Activated CD8-positive, alpha-beta T cell treated with anti-CD3 and anti-CD28 coated beads for 36 hours (primary cell): ENCODE measurements around the gene ARHGAP31. TPM values are rescaled to one million over a fixed set of nuclear protein-coding genes. Genes with fewer than 3 reads are reported as not detected.

Source experiments
- ATAC-seq: fragments of 200-7000 bp; cut with Tn5 transposase; one replicate; pipeline ENCODE4 v1.10.0; 2021; ENCODE audit warnings: mild to moderate bottlenecking, moderate library complexity
- CTCF ChIA-PET: fragments of 350-600 bp; sonication (Branson Sonifier 250); formaldehyde crosslinking; loops from one replicate; lab custom pipeline; 2021; ENCODE audit warnings: antibody characterized with exemption; lab: Charles Lee
- POLR2A ChIA-PET: fragments of 350-600 bp; sonication (Branson Sonifier 250); formaldehyde crosslinking; loops from one replicate; lab custom pipeline; 2021; ENCODE audit warnings: antibody characterized with exemption; lab: Charles Lee
- DNase-seq: peaks from one replicate; pipeline ENCODE4 v3.0.0-alpha.2; 2020
- H3K27ac Mint-ChIP-seq: one replicate; pipeline ENCODE4 v1.8.0; 2021; ENCODE audit warnings: mild to moderate bottlenecking, mixed read lengths
- H3K27me3 Mint-ChIP-seq: one replicate; pipeline ENCODE4 v1.8.0; 2021; ENCODE audit warnings: mixed read lengths
- H3K36me3 Mint-ChIP-seq: one replicate; pipeline ENCODE4 v1.8.0; 2021; ENCODE audit warnings: low read depth, mixed read lengths
- H3K4me1 Mint-ChIP-seq: one replicate; pipeline ENCODE4 v1.8.0; 2021; ENCODE audit warnings: low read depth, mixed read lengths
- H3K4me3 Mint-ChIP-seq: one replicate; pipeline ENCODE4 v1.8.0; 2021; ENCODE audit warnings: mild to moderate bottlenecking, moderate library complexity, mixed read lengths
- H3K9me3 Mint-ChIP-seq: one replicate; pipeline ENCODE4 v1.8.0; 2021; ENCODE audit warnings: mixed read lengths
- intact Hi-C: fragments of 100-400 bp; cut with micrococcal nuclease; formaldehyde crosslinking; loops from one replicate; pipeline ENCODE4 v1.10.0; 2022
- total RNA-seq, 2 experiments: library from RNA; stranded (reverse); gene quantifications; one replicate each; pipeline ENCODE4 v1.2.3, GENCODE V29; 2021
- TF ChIP-seq, protein P1 (sequence below): fragments of 200-600 bp; IDR thresholded peaks from one replicate; pipeline ENCODE4 v1.8.0; 2022; ENCODE audit warnings: antibody characterized with exemption, mild to moderate bottlenecking

The ARHGAP31 gene
- total RNA-seq, 2 experiments from 2014 or later: 6.6 to 8.0 TPM

DNA sequence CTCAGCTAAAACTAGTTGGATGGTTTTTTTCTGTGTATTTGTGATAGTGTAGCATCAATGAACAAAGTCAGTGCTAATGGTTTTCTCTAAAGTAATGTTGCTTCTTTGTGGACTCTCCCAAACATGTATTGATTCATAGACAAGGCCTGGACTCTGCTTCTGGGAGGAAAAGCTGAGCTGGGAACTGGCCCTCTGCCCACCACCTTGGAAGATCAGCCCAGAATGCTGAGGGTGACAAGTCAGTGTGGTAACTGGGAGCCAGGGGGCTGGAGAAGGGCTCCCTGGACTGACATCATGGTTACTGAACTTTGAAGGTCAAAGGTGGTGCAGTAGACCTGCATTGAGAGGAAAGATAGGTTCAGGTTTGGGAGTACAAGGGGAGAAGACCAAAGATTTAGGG, 3.0 kb downstream of the ARHGAP31 start:
- ATAC-seq: no peak
- Mint-ChIP-seq H3K4me3 (no peak overlapping the region), H3K4me1 (peaks cover 59% of the 10 kb centered on the region), H3K9me3 (no peaks in the 10 kb centered on the region), H3K36me3 (peaks cover 11% of the 10 kb centered on the region), H3K27ac (no peak overlapping the region), H3K27me3 (no peaks in the 10 kb centered on the region)
- ChIA-PET CTCF (interaction anchor here (1.3 to 3.1 kb wide), 3 partner anchors 12 to 56 kb away, joined by 4 to 11 read pairs (median 9); no protein-coding TSS in a partner anchor), POLR2A (interaction anchor here (1.4 to 1.8 kb wide), 2 partner anchors 16 to 25 kb away, joined by 5 read pairs; no protein-coding TSS in a partner anchor)
- no peak for DNase-seq
- intact Hi-C loops: loop anchor here (10.0 kb wide), 2 partner anchors 168 to 378 kb away; partner anchors contain the start of genes COX17, POGLUT1 and TMEM39A
- TF ChIP-seq, protein P1, sequence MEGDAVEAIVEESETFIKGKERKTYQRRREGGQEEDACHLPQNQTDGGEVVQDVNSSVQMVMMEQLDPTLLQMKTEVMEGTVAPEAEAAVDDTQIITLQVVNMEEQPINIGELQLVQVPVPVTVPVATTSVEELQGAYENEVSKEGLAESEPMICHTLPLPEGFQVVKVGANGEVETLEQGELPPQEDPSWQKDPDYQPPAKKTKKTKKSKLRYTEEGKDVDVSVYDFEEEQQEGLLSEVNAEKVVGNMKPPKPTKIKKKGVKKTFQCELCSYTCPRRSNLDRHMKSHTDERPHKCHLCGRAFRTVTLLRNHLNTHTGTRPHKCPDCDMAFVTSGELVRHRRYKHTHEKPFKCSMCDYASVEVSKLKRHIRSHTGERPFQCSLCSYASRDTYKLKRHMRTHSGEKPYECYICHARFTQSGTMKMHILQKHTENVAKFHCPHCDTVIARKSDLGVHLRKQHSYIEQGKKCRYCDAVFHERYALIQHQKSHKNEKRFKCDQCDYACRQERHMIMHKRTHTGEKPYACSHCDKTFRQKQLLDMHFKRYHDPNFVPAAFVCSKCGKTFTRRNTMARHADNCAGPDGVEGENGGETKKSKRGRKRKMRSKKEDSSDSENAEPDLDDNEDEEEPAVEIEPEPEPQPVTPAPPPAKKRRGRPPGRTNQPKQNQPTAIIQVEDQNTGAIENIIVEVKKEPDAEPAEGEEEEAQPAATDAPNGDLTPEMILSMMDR: no peak

GRCh38 chr3:119298565-119298941, 4.4 kb downstream of the ARHGAP31 start:
- intact Hi-C loops: loop anchor here (10.0 kb wide), 2 partner anchors 166 to 376 kb away; partner anchors contain the start of genes COX17, POGLUT1 and TMEM39A
- no peak for DNase-seq
- CTCF ChIA-PET: interaction anchor here (1.0 to 3.1 kb wide), 4 partner anchors 23 to 55 kb away, joined by 3 to 11 read pairs (median 5); no protein-coding TSS in a partner anchor
- POLR2A ChIA-PET: interaction anchor here (0.6 to 2.1 kb wide), 5 partner anchors 12 to 79 kb away, joined by 3 to 6 read pairs (median 5); no protein-coding TSS in a partner anchor
- Mint-ChIP-seq H3K9me3 (no peaks in the 10 kb centered on the region), H3K36me3 (peaks cover 15% of the 10 kb centered on the region), H3K4me3 (no peak overlapping the region), H3K27ac (no peak overlapping the region), H3K4me1 (peaks cover 58% of the 10 kb centered on the region), H3K27me3 (no peaks in the 10 kb centered on the region)
- TF ChIP-seq, protein P1: no peak
- ATAC-seq: no peak

- Mint-ChIP-seq H3K4me3 (no peak overlapping the region), H3K27ac (no peak overlapping the region), H3K27me3 (no peaks in the 10 kb centered on the region), H3K4me1 (peaks cover 50% of the 10 kb centered on the region), H3K9me3 (no peaks in the 10 kb centered on the region), H3K36me3 (peaks cover 19% of the 10 kb centered on the region)
- TF ChIP-seq, protein P1: no peak
- intact Hi-C loops: no loop called here
- DNase-seq: no peak
- CTCF ChIA-PET: no interaction called here
- POLR2A ChIA-PET: interaction anchor here (0.8 to 1.0 kb wide), 2 partner anchors 9 to 21 kb away, joined by 3 read pairs; no protein-coding TSS in a partner anchor
- no peak for ATAC-seq
These were observed 6.8 kb downstream of the ARHGAP31 start for GRCh38 chr3:119300991-119301391.

DNA sequence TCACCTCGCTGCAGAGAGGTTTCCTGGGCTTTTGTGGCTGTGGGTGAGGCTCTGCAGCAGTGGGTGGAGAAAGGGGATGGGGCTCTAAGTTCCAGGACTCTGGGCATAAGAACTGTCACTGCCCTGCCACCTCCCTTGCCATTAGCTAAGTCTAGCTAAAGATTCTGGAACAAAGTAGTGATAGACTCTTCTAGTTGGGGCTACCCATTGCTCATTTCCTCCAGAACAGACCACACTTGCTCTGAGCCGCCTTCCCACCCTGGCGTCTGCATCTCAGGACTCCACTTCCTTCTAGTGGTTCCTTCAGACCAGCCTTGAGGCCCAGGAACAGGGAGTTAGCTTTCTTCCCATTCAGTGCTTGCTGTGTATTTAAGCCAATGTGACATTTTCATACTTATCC, 7.5 kb downstream of the ARHGAP31 start:
- Mint-ChIP-seq H3K9me3 (no peaks in the 10 kb centered on the region), H3K4me3 (no peak overlapping the region), H3K4me1 (peaks cover 45% of the 10 kb centered on the region), H3K36me3 (peaks cover 19% of the 10 kb centered on the region), H3K27me3 (no peaks in the 10 kb centered on the region), H3K27ac (no peak overlapping the region)
- ATAC-seq: peak; percentile 64
- POLR2A ChIA-PET: interaction anchor here (1.0 kb wide), 1 partner anchor 21 kb away, joined by 3 read pairs; no protein-coding TSS in a partner anchor
- DNase-seq: peak; percentile 35
- CTCF ChIA-PET: no interaction called here
- TF ChIP-seq, protein P1: no peak
- intact Hi-C loops: no loop called here
